Sigmoid colon (tissue), 4 donors: ENCODE results near the gene SNX15.

Experiments
- CTCF ChIP-seq, 4 experiments: fragments of 450-650 bp in 3 of 4; fragments of 200-600 bp in 1 of 4; IDR thresholded peaks; one replicate each; pipeline ENCODE4 v1.5.1; 2016 to 2019; ENCODE audit warnings: antibody characterized with exemption in 4 of 4, mild to moderate bottlenecking in 3 of 4, moderate library complexity in 2 of 4
- EP300 ChIP-seq, 4 donors: sonication (generic); formaldehyde crosslinking; IDR thresholded peaks; one replicate each; pipeline ENCODE4 v1.6.1; 2017; ENCODE audit warnings: antibody characterized with exemption in 4 of 4
- POLR2A ChIP-seq, 2 donors: fragments of 450-650 bp; IDR thresholded peaks; one replicate each; pipeline ENCODE4 v1.6.1; 2016; ENCODE audit warnings: antibody characterized with exemption in 2 of 2, mild to moderate bottlenecking in 2 of 2, moderate library complexity in 2 of 2
- POLR2AphosphoS5 ChIP-seq, 4 donors: sonication (generic); formaldehyde crosslinking; IDR thresholded peaks; one replicate each; pipeline ENCODE4 v1.6.1; 2017; ENCODE audit warnings: antibody characterized with exemption in 4 of 4

- TF ChIP-seq CTCF (IDR thresholded peaks at IDR 0.05), result no peak
- no peak for TF ChIP-seq POLR2A (IDR thresholded peaks at IDR 0.05)
- no peak for TF ChIP-seq EP300 (IDR thresholded peaks at IDR 0.05)
- no peak for TF ChIP-seq POLR2AphosphoS5 (IDR thresholded peaks at IDR 0.05)
These were observed 9.7 kb downstream of the SNX15 start for GRCh38 chr11:65036931-65037330.
